ENCODE measurements around the gene CNMD.

GRCh38 chr13:52788011-52788410, 48.4 kb upstream of the CNMD start:
- TF ChIP-seq, protein P1, sequence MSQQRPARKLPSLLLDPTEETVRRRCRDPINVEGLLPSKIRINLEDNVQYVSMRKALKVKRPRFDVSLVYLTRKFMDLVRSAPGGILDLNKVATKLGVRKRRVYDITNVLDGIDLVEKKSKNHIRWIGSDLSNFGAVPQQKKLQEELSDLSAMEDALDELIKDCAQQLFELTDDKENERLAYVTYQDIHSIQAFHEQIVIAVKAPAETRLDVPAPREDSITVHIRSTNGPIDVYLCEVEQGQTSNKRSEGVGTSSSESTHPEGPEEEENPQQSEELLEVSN (IDR thresholded peaks at IDR 0.05), result no peak
- TF ChIP-seq BCL11A (IDR thresholded peaks at IDR 0.05; ENCODE audit: low read depth in 2 of 2, low read length in 2 of 2) (no peak), CTCF (IDR thresholded peaks at IDR 0.05; ENCODE audit: control extremely low read depth in 1 of 3, insufficient read depth in 1 of 3, low read depth in 1 of 3, low read length in 3 of 3) (no peak)

Measured in H1 (cell line).